ENCODE results near the gene CAPN12.

GRCh38 chr19:38692458-38693379 is 51.6 kb downstream of the CAPN12 start:
- no peak for TF ChIP-seq EZH2phosphoT487 (IDR thresholded peaks at IDR 0.05; ENCODE audit: borderline replicate concordance)
- TF ChIP-seq CTCF (conservative IDR thresholded peaks at IDR 0.05; ENCODE audit: low read length): no peak
